Astrocyte (in vitro differentiated cells and primary cell): ENCODE data around the gene SLC6A13. TPM values are rescaled to one million over a fixed set of nuclear protein-coding genes. Genes with fewer than 3 reads are reported as not detected.

Experiments
- DNase-seq: peaks from one replicate; pipeline ENCODE4 v3.0.0-alpha.2; 2010; ENCODE audit warnings: low read depth
- FAIRE-seq: peaks from 2 replicates; lab custom pipeline; 2011; peaks lifted over from hg19 to GRCh38; lab: Jason Lieb, UNC
- H2AFZ ChIP-seq: 2 replicates; pipeline ENCODE4 v1.6.0; 2012; ENCODE audit warnings: low read depth, low read length, inconsistent platforms
- H3K27ac ChIP-seq: 2 replicates; pipeline ENCODE4 v1.5.1; 2011; ENCODE audit warnings: low read depth, low read length, inconsistent platforms
- H3K27me3 ChIP-seq: 2 replicates; pipeline ENCODE4 v1.6.0; 2011; ENCODE audit warnings: low read length, inconsistent platforms; ENCODE audit not compliant: insufficient read depth
- H3K36me3 ChIP-seq: 2 replicates; pipeline ENCODE4 v1.5.1; 2011; ENCODE audit warnings: low read length, inconsistent platforms; ENCODE audit not compliant: insufficient read depth
- H3K4me1 ChIP-seq: 2 replicates; pipeline ENCODE4 v1.5.1; 2011; ENCODE audit warnings: low read length, inconsistent platforms; ENCODE audit not compliant: insufficient read depth
- H3K4me2 ChIP-seq: 2 replicates; pipeline ENCODE4 v1.6.0; 2012; ENCODE audit warnings: low read length, inconsistent platforms
- H3K4me3 ChIP-seq: 2 replicates; pipeline ENCODE4 v1.5.1; 2011; ENCODE audit warnings: low read depth, mild to moderate bottlenecking, low read length, inconsistent platforms; ENCODE audit not compliant: insufficient read depth
- H3K79me2 ChIP-seq: 2 replicates; pipeline ENCODE4 v1.6.0; 2012; ENCODE audit warnings: mild to moderate bottlenecking, low read length, inconsistent platforms; ENCODE audit not compliant: insufficient read depth
- H3K9ac ChIP-seq: 2 replicates; pipeline ENCODE4 v1.6.0; 2012; ENCODE audit warnings: mild to moderate bottlenecking, low read length, inconsistent platforms
- H3K9me3 ChIP-seq: 2 replicates; pipeline ENCODE4 v1.5.1; 2012; ENCODE audit warnings: low read depth, mild to moderate bottlenecking, low read length, inconsistent platforms; ENCODE audit not compliant: insufficient read depth
- H4K20me1 ChIP-seq: 2 replicates; pipeline ENCODE4 v1.6.0; 2012; ENCODE audit warnings: low read length, inconsistent platforms; ENCODE audit not compliant: insufficient read depth
- H3K27ac Mint-ChIP-seq: one replicate; pipeline ENCODE4 v1.8.0; 2021; ENCODE audit warnings: mild to moderate bottlenecking, mixed read lengths; ENCODE audit not compliant: unreplicated experiment
- H3K27me3 Mint-ChIP-seq: one replicate; pipeline ENCODE4 v1.8.0; 2021; ENCODE audit warnings: low read depth, mixed read lengths; ENCODE audit not compliant: unreplicated experiment
- H3K36me3 Mint-ChIP-seq: one replicate; pipeline ENCODE4 v1.8.0; 2021; ENCODE audit warnings: low read depth, mixed read lengths; ENCODE audit not compliant: unreplicated experiment
- H3K4me1 Mint-ChIP-seq: one replicate; pipeline ENCODE4 v1.8.0; 2021; ENCODE audit warnings: low read depth, mixed read lengths; ENCODE audit not compliant: unreplicated experiment
- H3K4me3 Mint-ChIP-seq: one replicate; pipeline ENCODE4 v1.8.0; 2021; ENCODE audit warnings: mild to moderate bottlenecking, moderate library complexity, mixed read lengths; ENCODE audit not compliant: unreplicated experiment
- H3K9me3 Mint-ChIP-seq: one replicate; pipeline ENCODE4 v1.8.0; 2021; ENCODE audit warnings: mild to moderate bottlenecking, mixed read lengths; ENCODE audit not compliant: unreplicated experiment
- EZH2 ChIP-seq: IDR thresholded peaks from 2 replicates; pipeline ENCODE4 v1.6.1; 2012; ENCODE audit warnings: mild to moderate bottlenecking, low read length, inconsistent platforms; ENCODE audit not compliant: insufficient read depth
- total RNA-seq: library from RNA; stranded (reverse); gene quantifications from 2 replicates; pipeline ENCODE4 v1.2.1, GENCODE V29; 2021
- TF ChIP-seq, protein P1 (sequence below): IDR thresholded peaks from 2 replicates; pipeline ENCODE4 v1.5.1; 2011; ENCODE audit warnings: low read depth, mild to moderate bottlenecking, inconsistent platforms, low read length, moderate library complexity; ENCODE audit not compliant: insufficient read depth

Gene SLC6A13
- total RNA-seq, 1 donor from 2014 or later, result 2.6 TPM

DNA sequence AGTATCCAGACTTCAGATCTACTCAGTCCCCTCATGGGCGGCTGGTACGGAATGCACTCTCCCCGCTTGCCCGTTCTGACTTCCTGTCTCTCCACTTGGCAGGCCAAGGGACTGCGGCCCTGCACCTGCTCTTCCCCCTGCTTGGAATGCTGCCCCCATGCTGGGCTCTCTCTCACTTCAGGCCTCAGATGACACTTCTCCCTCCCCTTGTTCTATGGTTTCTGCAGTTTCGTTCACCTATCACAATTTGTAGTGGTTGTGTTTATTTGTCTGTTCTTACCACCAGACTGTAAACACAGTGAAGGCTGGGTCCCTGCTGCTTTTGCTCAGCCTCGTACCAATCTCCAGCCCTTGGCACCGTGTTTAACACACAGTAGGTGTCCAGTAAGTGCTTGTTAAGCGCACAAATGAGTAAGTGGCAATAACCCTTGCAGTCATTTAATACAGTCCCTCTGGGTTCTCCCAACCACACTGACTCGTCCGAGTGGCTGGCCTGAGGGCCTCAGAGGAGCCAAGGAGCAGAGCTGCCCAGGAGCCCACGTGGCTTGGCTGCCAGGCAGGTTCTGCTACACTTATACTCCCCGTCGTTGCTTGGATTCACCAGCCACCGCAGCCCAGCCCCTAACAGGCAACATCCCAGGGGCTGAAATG lies 60.4 kb downstream of the SLC6A13 start:
- Mint-ChIP-seq H3K27ac (no peak overlapping the region), H3K4me1 (peaks cover 9% of the 10 kb centered on the region), H3K4me3 (peak overlapping the region; percentile 77), H3K36me3 (peaks cover 8% of the 10 kb centered on the region), H3K9me3 (peaks cover 6% of the 10 kb centered on the region), H3K27me3 (peaks cover 47% of the 10 kb centered on the region)
- Histone ChIP-seq H3K4me3 (no peak overlapping the region), H4K20me1 (no peaks in the 10 kb centered on the region), H2AFZ (no peak overlapping the region), H3K4me1 (peaks cover 9% of the 10 kb centered on the region), H3K27ac (no peak overlapping the region), H3K36me3 (no peaks in the 10 kb centered on the region), H3K9me3 (peaks cover 3% of the 10 kb centered on the region), H3K27me3 (peaks cover 32% of the 10 kb centered on the region), H3K4me2 (no peak overlapping the region), H3K79me2 (no peaks in the 10 kb centered on the region), H3K9ac (no peak overlapping the region)
- no peak for TF ChIP-seq EZH2
- no peak for DNase-seq
- FAIRE-seq, result no peak

- no peak overlapping the region for H3K4me2 ChIP-seq
- H3K4me1 Mint-ChIP-seq, result peaks cover 9% of the 10 kb centered on the region
- H4K20me1 ChIP-seq, result no peaks in the 10 kb centered on the region
- FAIRE-seq, result no peak
- no peak overlapping the region for H3K9ac ChIP-seq
- H3K27me3 Mint-ChIP-seq, result peaks cover 47% of the 10 kb centered on the region
- peaks cover 9% of the 10 kb centered on the region for H3K4me1 ChIP-seq
- no peak overlapping the region for H3K4me3 Mint-ChIP-seq
- peaks cover under 1% of the 10 kb centered on the region for H3K9me3 ChIP-seq
- peaks cover 6% of the 10 kb centered on the region for H3K9me3 Mint-ChIP-seq
- H3K36me3 Mint-ChIP-seq, result peaks cover 8% of the 10 kb centered on the region
- DNase-seq, result no peak
- peaks cover 29% of the 10 kb centered on the region for H3K27me3 ChIP-seq
- no peak overlapping the region for H3K4me3 ChIP-seq
- no peaks in the 10 kb centered on the region for H3K36me3 ChIP-seq
- H3K27ac ChIP-seq, result no peak overlapping the region
- no peak for TF ChIP-seq EZH2
- TF ChIP-seq, protein P1, sequence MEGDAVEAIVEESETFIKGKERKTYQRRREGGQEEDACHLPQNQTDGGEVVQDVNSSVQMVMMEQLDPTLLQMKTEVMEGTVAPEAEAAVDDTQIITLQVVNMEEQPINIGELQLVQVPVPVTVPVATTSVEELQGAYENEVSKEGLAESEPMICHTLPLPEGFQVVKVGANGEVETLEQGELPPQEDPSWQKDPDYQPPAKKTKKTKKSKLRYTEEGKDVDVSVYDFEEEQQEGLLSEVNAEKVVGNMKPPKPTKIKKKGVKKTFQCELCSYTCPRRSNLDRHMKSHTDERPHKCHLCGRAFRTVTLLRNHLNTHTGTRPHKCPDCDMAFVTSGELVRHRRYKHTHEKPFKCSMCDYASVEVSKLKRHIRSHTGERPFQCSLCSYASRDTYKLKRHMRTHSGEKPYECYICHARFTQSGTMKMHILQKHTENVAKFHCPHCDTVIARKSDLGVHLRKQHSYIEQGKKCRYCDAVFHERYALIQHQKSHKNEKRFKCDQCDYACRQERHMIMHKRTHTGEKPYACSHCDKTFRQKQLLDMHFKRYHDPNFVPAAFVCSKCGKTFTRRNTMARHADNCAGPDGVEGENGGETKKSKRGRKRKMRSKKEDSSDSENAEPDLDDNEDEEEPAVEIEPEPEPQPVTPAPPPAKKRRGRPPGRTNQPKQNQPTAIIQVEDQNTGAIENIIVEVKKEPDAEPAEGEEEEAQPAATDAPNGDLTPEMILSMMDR, result no peak
- no peak overlapping the region for H2AFZ ChIP-seq
- H3K79me2 ChIP-seq, result no peaks in the 10 kb centered on the region
- no peak overlapping the region for H3K27ac Mint-ChIP-seq
Measured at GRCh38 chr12:201361-201760, 61.3 kb downstream of the SLC6A13 start.

DNA sequence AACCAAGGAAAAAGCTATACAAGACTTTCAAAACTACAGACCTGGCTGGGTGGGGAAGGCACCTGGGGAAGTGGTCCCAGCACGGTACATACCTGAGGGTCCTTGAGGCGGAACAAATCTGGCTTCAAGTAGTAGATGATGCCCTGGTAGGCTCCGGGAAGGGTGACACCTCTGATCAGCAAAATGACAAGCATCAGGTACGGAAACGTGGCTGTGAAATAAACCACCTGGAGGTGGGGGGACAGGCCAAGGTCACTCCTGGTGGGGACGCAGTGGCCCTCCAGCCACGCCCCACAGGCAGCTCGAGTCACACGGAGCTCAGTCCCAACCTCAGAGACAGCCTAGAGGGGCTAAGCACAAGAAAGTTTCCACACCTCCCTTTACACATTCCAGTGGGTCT lies 63.9 kb downstream of the SLC6A13 start:
- Mint-ChIP-seq H3K4me1 (peaks cover 9% of the 10 kb centered on the region), H3K9me3 (peaks cover 6% of the 10 kb centered on the region), H3K27me3 (peaks cover 52% of the 10 kb centered on the region), H3K4me3 (no peak overlapping the region), H3K36me3 (peaks cover 8% of the 10 kb centered on the region), H3K27ac (no peak overlapping the region)
- FAIRE-seq (no peak), DNase-seq (no peak)
- Histone ChIP-seq H3K27me3 (peaks cover 24% of the 10 kb centered on the region), H4K20me1 (no peaks in the 10 kb centered on the region), H3K79me2 (no peaks in the 10 kb centered on the region), H3K9ac (no peak overlapping the region), H3K9me3 (no peaks in the 10 kb centered on the region), H3K36me3 (no peaks in the 10 kb centered on the region), H3K4me2 (no peak overlapping the region), H3K4me3 (no peak overlapping the region), H3K4me1 (peaks cover 4% of the 10 kb centered on the region), H3K27ac (no peak overlapping the region), H2AFZ (no peak overlapping the region)
- no peak for TF ChIP-seq EZH2
- TF ChIP-seq, protein P1, result no peak
